ENCODE data around the gene MPST.

MPST gene

GRCh38 chr22:37000676-37001534, 18.6 kb upstream of the MPST start:
- DNase-seq: no peak
- no peak for ATAC-seq

- no peak for ATAC-seq
Measured at GRCh38 chr22:37001826-37002225, 17.7 kb upstream of the MPST start.

GRCh38 chr22:37002633-37003032, 16.9 kb upstream of the MPST start:
- DNase-seq (no peak), ATAC-seq (no peak)

More at GRCh38 chr22:37001826-37002225, 17.7 kb upstream of the MPST start:
- no peak for DNase-seq

GRCh38 chr22:37007651-37008050, 11.9 kb upstream of the MPST start:
- ATAC-seq: no peak
- DNase-seq: no peak

- ATAC-seq (no peak), DNase-seq (no peak)
Measured at GRCh38 chr22:37008365-37008764, 11.2 kb upstream of the MPST start.

GRCh38 chr22:37009490-37009889, 10.1 kb upstream of the MPST start:
- DNase-seq (no peak), ATAC-seq (no peak)

- DNase-seq: no peak
- no peak for ATAC-seq
Measured at GRCh38 chr22:37010174-37010573, 9.4 kb upstream of the MPST start.

- DNase-seq (no peak), ATAC-seq (no peak)
Measured at GRCh38 chr22:37010976-37011375, 8.6 kb upstream of the MPST start.

GRCh38 chr22:37011472-37011871, 8.1 kb upstream of the MPST start:
- DNase-seq (no peak), ATAC-seq (no peak)

GRCh38 chr22:37012262-37012904, 7.2 kb upstream of the MPST start:
- DNase-seq (no peak), ATAC-seq (no peak)

- DNase-seq (no peak), ATAC-seq (no peak)
Measured at GRCh38 chr22:37012956-37013355, 6.6 kb upstream of the MPST start.

GRCh38 chr22:37014415-37014806, 5.1 kb upstream of the MPST start:
- no peak for DNase-seq
- ATAC-seq: no peak

GRCh38 chr22:37014835-37015586, 4.5 kb upstream of the MPST start:
- DNase-seq (no peak), ATAC-seq (no peak)

GRCh38 chr22:37015587-37015878, 4.0 kb upstream of the MPST start:
- no peak for ATAC-seq
- DNase-seq: no peak

GRCh38 chr22:37016134-37016910, 3.2 kb upstream of the MPST start:
- no peak for DNase-seq
- no peak for ATAC-seq

GRCh38 chr22:37017356-37017755, 2.2 kb upstream of the MPST start:
- ATAC-seq (no peak), DNase-seq (no peak)

- ATAC-seq (no peak), DNase-seq (no peak)
Measured at GRCh38 chr22:37018086-37018814, 1.3 kb upstream of the MPST start.

- DNase-seq (no peak), ATAC-seq (peak; percentile 15)
Measured at GRCh38 chr22:37018815-37019308, 680 bp upstream of the MPST start.

GRCh38 chr22:37020192-37020479, 594 bp downstream of the MPST start:
- DNase-seq: no peak
- ATAC-seq: no peak

GRCh38 chr22:37021041-37021440, 1.5 kb downstream of the MPST start:
- ATAC-seq: no peak
- DNase-seq: no peak

- DNase-seq: peak; percentile 69
- no peak for ATAC-seq
Measured at GRCh38 chr22:37021710-37022482, 2.4 kb downstream of the MPST start.
